HepG2 (cell line): Measurements from ENCODE around the gene PDZD7. TPM values are rescaled to one million over a fixed set of nuclear protein-coding genes. Genes with fewer than 3 reads are reported as not detected.

ENCODE experiments used
- ASH2L ChIP-seq: fragments of 300-600, 200-600 bp; sonication (generic); IDR thresholded peaks from 2 replicates; pipeline ENCODE4 v1.7.0; 2017; ENCODE audit warnings: low read depth, mild to moderate bottlenecking, moderate library complexity, mixed read lengths, low read length; ENCODE audit not compliant: insufficient read length
- EHMT2 ChIP-seq: fragments of 200-600 bp; sonication (generic); IDR thresholded peaks from 2 replicates; pipeline ENCODE4 v1.7.0; 2017; ENCODE audit warnings: antibody characterized with exemption, low read depth, low read length, borderline replicate concordance
- FOXO1 ChIP-seq: sonication (generic); formaldehyde crosslinking; IDR thresholded peaks from 2 replicates; pipeline ENCODE4 v1.4.0; 2020; ENCODE audit warnings: missing genetic modification reagents
- KAT7 ChIP-seq: IDR thresholded peaks from 2 replicates; pipeline ENCODE4 v1.6.1; 2018; ENCODE audit warnings: borderline replicate concordance, missing compliant biosample characterization
- KIAA2018 ChIP-seq: sonication (generic); formaldehyde crosslinking; IDR thresholded peaks from 2 replicates; pipeline ENCODE4 v1.5.0; 2020; ENCODE audit warnings: mild to moderate bottlenecking, missing genetic modification reagents, borderline replicate concordance
- MAZ ChIP-seq, 2 experiments: sonication (generic) in 1 of 2; formaldehyde crosslinking in 1 of 2; IDR thresholded peaks; 2 replicates each; pipeline versions ENCODE4 v1.5.0 to v1.6.1; 2012 to 2020; ENCODE audit warnings: low read depth in 2 of 2, mild to moderate bottlenecking in 2 of 2, borderline replicate concordance in 1 of 2, improper control_type of control experiment in 1 of 2, low read length in 1 of 2, missing genetic modification reagents in 1 of 2, moderate library complexity in 1 of 2
- MIER2 ChIP-seq: IDR thresholded peaks from 2 replicates; pipeline ENCODE4 v1.6.1; 2016; ENCODE audit warnings: missing biosample characterization, missing genetic modification reagents
- PHF5A ChIP-seq: IDR thresholded peaks from one replicate; pipeline ENCODE4 v1.6.1; 2018; ENCODE audit warnings: low read depth, missing genetic modification reagents; ENCODE audit not compliant: unreplicated experiment
- RXRB ChIP-seq: IDR thresholded peaks from 2 replicates; pipeline ENCODE4 v1.6.1; 2016; ENCODE audit warnings: borderline replicate concordance, missing genetic modification reagents, missing compliant biosample characterization
- SKIL ChIP-seq: sonication (generic); formaldehyde crosslinking; IDR thresholded peaks from 2 replicates; pipeline ENCODE4 v1.8.0; 2022; ENCODE audit warnings: missing genetic modification reagents, mild to moderate bottlenecking, moderate library complexity, borderline replicate concordance
- SMC3 ChIP-seq: IDR thresholded peaks from 2 replicates; pipeline ENCODE4 v1.6.1; 2011; ENCODE audit warnings: low read length, improper control_type of control experiment
- SNAPC5 ChIP-seq: sonication (generic); formaldehyde crosslinking; IDR thresholded peaks from 2 replicates; pipeline ENCODE4 v1.8.1; 2023; ENCODE audit warnings: mild to moderate bottlenecking, missing genetic modification reagents, borderline replicate concordance
- XRCC5 ChIP-seq: fragments of 200-400 bp; formaldehyde crosslinking; optimal IDR thresholded peaks from 2 replicates; pipeline ENCODE3; 2017; ENCODE audit warnings: mild to moderate bottlenecking, low read length
- ZBTB3 ChIP-seq: sonication (generic); formaldehyde crosslinking; IDR thresholded peaks from 2 replicates; pipeline ENCODE4 v1.4.0; 2020; ENCODE audit warnings: low read depth, mild to moderate bottlenecking, moderate library complexity, missing genetic modification reagents, borderline replicate concordance
- ZMYM3 ChIP-seq: sonication (generic); formaldehyde crosslinking; IDR thresholded peaks from 2 replicates; pipeline ENCODE4 v1.5.1; 2020; ENCODE audit warnings: mild to moderate bottlenecking, missing genetic modification reagents
- ZNF331 ChIP-seq: sonication (generic); formaldehyde crosslinking; IDR thresholded peaks from 2 replicates; pipeline ENCODE4 v1.4.0; 2020; ENCODE audit warnings: missing genetic modification reagents
- ZNF552 ChIP-seq: sonication (generic); formaldehyde crosslinking; IDR thresholded peaks from 2 replicates; pipeline ENCODE4 v1.9.0; 2022; ENCODE audit warnings: missing genetic modification reagents, mild to moderate bottlenecking, borderline replicate concordance
- ZNF598 ChIP-seq: sonication (generic); formaldehyde crosslinking; IDR thresholded peaks from 2 replicates; pipeline ENCODE4 v1.5.1; 2020; ENCODE audit warnings: mild to moderate bottlenecking, missing genetic modification reagents, borderline replicate concordance
- ZNF761 ChIP-seq: sonication (generic); formaldehyde crosslinking; conservative IDR thresholded peaks from 2 replicates; pipeline ENCODE4 v1.4.0; 2020; ENCODE audit warnings: mild to moderate bottlenecking, missing genetic modification reagents
- polyA plus RNA-seq, 8 experiments: library from polyadenylated mRNA; depleted of rRNA in 3 of 8; stranded (reverse) in 7 of 8; unstranded in 1 of 8; fragments of >200 nt; fragmentation: Illumina TruSeq in 4 of 8; extraction: Trizol in 4 of 8; gene quantifications; 2 replicates each; pipeline versions ENCODE4 v1.2.1 to v1.2.3, GENCODE V29; 2011 to 2016; ENCODE audit warnings: low read depth in 4 of 8, missing spikeins in 1 of 8, mixed read lengths in 1 of 8; ENCODE audit not compliant: insufficient read depth in 1 of 8
- total RNA-seq, 5 experiments: library from RNA; depleted of rRNA; stranded (reverse); fragments of >200 nt; fragmentation: Illumina TruSeq; extraction: Trizol; gene quantifications; 2 replicates each; pipeline ENCODE4 v1.2.3, GENCODE V29; 2016; ENCODE audit warnings: low read depth in 1 of 5

Gene PDZD7
- total and polyA plus RNA-seq, 2 of the 13 experiments (the other 11 are each of a cell fraction or from before 2014, with no cell fraction given): 0.58 to 0.73 TPM

- TF ChIP-seq ZNF331: 0 out of 2 replicates have a peak, but pooled peaks have one; percentile 10
- TF ChIP-seq SNAPC5 (CRISPR knock-in tag): 0 out of 2 replicates have a peak, but pooled peaks have one; percentile 19
- no peak for TF ChIP-seq KIAA2018 (CRISPR knock-in tag)
- TF ChIP-seq SMC3: no peak
- TF ChIP-seq ZNF761: no peak
- no peak for TF ChIP-seq ZBTB3 (CRISPR knock-in tag)
- 0 out of 2 replicates have a peak, but pooled peaks have one; percentile 5 for TF ChIP-seq MIER2 (CRISPR knock-in tag)
- no peak for TF ChIP-seq EHMT2
- TF ChIP-seq XRCC5: no peak
- no peak for TF ChIP-seq ZNF552
- TF ChIP-seq RXRB (CRISPR knock-in tag): 0 out of 2 replicates have a peak, but pooled peaks have one; percentile 23
- TF ChIP-seq PHF5A (CRISPR knock-in tag): peak; percentile 81
- TF ChIP-seq ASH2L: no peak
- TF ChIP-seq FOXO1 (CRISPR knock-in tag): 0 out of 2 replicates have a peak, but pooled peaks have one; percentile 3
- TF ChIP-seq SKIL (CRISPR knock-in tag): no peak
- no peak for TF ChIP-seq ZMYM3 (CRISPR knock-in tag)
- TF ChIP-seq MAZ (IDR thresholded peaks at IDR 0.05; ENCODE audit: borderline replicate concordance, low read depth, low read length): no peak
- no peak; the same call in 1 of the 2 replicates for TF ChIP-seq MAZ (CRISPR knock-in tag; IDR thresholded peaks at IDR 0.05; ENCODE audit: low read depth)
- 0 out of 2 replicates have a peak, but pooled peaks have one; percentile 23 for TF ChIP-seq KAT7 (CRISPR knock-in tag)
- 0 out of 2 replicates have a peak, but pooled peaks have one; percentile 4 for TF ChIP-seq ZNF598 (CRISPR knock-in tag)
Measured at GRCh38 chr10:100986623-100986951, 44.3 kb downstream of the PDZD7 start (continued).
